Stimulated activated CD8-positive, alpha-beta memory T cell treated with anti-CD3 and anti-CD28 coated beads, Interleukin-7, amount 100 ng/mL, for 48 hours (primary cell): ENCODE results near the gene ADARB1.

ENCODE experiments used
- DNase-seq, 2 donors: peaks; one replicate each; pipeline ENCODE4 v3.0.0-alpha.2; 2020; ENCODE audit warnings: low read depth in 1 of 2; ENCODE audit errors: extremely low read depth in 1 of 2

Gene ADARB1

DNA sequence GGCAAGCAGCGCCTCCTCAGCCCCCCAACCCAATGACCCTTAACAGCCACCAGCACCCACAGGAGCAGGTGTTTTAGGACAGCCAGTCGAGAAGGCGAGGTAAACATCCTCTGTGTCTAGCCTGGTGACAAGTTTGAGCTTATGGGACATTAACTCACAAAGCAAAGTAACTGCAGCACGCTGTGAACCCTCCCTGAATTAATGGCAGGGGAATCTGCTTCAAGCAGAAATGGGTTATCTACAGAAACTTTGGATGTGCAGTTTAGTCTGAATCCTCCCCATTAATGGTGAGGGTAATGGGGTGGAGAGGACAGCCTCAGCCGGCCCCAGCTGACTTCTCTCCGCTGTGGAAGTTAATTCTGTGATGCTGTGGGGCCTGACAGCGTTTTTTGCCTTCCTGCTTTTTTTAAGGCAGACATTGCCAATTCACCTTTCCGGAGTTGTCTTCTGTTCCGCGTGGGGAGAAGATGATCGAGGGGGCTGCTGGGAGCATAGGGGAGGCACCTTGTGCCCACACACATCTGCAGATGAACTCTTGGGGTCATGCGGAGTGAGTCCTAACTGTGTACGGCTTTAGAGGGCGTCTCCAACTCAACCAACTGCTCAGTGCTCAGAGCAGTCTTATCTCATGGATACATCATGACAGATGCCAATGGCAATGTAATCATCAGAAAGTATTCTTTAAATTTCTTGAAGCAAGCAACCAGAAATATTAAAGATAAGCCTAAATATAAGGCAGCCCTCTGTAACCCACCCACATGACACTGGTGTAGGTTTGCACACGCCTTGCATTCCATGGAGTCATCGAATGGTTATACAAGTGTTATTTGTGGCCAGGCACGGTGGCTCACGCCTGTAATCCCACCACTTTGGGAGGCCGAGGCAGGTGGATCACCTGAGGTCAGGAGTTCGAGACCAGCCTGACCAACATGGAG, 172.3 kb downstream of the ADARB1 start:
- DNase-seq: no peak

DNA sequence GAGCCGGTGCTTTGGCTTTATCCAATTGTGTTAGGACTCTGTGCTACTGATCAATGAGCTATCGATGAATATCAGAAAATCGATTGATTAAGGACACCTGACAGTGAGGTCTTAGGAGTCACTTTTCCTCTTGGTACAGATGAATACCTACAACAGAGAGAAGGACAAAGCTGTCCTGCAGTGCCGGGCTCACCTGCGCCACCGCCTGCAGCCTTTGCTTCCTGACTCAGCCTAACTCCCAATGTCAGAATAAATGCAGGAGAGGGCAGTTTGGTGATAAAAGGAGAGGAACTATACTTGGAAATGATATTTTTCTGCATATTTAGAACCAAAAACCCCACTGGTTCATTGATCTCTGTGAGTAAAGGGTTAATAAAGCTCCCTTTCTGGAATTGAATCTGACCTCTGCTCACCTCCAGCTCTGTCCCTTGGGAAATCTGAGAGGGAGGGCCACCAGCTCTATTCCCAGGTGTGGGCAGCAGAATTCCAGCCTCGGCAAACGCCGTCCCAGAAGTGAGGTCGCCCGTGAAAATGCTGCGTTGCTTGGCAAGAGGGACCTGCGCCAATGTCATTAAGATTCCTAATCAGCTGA, 174.0 kb downstream of the ADARB1 start:
- no peak for DNase-seq

DNA sequence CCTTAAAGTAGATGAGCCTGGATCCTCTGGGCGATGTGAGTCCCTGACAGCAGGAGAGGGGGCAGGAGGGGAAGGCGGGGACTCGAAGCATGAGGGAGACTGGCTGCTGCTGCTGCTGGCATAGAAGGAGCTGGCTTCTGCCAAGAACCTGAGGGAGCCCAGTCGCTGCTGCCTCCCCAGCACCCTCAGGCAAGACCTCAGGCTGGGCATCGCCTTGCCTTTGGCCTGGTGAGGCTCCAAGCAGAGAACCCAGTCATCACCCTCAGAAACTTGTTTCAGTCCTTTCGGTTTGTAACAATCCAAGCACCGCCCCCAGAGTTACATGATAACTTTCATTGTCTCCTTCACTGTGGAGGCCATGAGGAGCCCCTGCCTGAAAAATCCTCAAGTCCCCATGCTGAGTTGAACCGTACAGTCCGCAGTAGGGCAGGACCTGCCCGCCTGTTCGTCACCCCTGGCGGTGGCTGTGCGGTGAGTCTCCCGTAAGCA, 174.6 kb downstream of the ADARB1 start:
- no peak for DNase-seq

- DNase-seq: no peak
Measured at GRCh38 chr21:45249626-45250025, 175.2 kb downstream of the ADARB1 start.

- DNase-seq: no peak
Measured at GRCh38 chr21:45250272-45250671, 175.9 kb downstream of the ADARB1 start.

DNA sequence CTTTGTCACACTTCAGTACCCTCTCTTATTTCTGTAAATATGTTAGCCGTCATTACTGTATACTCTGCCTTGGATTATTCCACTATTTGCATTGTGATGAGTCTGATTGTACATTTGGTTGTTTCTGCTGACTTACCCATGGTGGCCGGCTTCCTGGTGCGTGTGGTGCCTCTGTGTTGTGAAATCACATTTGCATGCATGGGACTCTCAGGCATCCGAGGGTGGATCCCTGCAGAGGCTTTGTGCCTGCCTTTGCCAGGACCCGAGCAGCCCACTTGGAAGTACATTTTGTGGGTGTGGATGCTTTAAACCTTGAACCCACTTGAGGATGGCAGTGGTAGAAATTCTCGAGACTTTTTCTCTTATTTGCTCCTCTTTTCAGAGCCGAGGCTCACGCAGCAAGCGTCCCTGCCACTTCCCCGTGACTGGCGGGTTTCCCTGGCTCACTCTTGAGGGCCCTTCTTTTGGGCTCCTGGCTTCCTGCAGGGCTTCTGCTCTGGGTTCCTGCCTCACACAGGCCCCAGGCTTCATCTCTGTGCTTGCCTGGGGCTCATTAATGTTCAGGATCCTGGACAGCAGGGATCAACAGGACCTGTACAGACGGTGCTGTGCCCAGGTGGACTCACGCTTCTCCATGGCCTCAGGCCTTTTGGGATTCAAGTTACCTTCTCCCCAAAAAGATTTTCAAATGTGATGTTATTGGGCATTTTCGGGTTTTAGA, 176.7 kb downstream of the ADARB1 start:
- DNase-seq: no peak

DNA sequence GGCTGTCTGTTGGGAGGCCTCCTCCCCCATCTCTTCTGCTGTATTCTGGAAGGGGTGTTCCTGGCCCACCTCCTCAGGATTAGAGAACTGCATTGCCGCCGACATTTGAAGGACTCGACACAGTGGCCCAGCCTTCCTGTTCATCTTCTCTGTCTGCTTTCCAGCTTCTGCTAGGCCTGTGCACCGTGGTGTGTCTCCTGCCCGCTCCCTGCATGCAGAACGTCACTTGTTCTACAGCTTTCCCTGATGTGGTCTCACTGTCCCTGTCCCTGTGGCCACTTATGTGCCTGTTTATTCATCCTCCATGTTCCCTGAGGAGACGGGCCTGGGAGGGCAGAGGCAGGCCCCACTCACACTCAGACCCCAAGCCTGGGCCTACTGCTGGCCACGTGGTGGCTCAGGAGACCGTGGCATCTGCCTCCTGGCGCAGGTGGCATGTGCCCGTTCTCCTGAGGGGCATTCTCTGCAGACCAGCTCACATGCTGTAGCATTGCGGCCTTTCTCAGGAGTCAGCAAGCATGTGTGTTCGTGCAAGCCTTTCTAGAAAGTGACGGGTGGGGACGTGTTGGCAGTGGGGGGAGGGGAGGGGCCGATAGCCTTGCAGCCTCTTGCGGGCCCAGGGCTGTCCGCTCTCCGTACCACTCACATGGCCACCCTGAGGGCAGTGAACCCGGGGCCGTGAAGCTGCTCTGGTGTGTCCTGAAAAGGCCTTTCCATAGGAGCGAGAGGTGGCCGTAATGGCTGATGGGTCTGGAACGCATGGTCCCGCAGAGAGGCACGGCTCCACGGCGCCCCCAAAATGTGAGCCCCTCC, 177.5 kb downstream of the ADARB1 start:
- DNase-seq: no peak

DNA sequence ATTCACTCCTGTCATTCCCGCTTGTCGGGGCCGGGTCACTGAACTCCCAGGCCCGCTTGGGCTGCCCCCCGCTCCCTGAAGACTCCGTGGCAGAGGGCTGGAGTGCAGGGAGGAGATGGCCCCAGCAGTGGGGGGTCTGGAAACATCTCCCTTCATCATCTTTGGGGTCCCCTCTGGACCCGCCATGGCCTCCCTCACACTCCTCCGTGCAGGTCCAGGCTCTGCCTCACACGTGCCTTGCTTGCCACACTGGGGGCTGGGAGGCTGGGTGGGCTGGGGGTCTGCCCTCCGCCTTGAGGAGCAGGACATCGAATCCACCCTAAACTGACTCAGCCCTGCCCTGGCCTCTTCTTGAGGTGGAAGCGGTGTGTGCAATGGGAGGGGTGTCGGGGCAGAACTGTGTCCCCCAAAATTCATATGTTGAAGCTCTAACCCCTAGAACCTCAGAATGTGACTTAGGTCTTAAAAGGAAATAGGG, 178.1 kb downstream of the ADARB1 start:
- no peak for DNase-seq

DNA sequence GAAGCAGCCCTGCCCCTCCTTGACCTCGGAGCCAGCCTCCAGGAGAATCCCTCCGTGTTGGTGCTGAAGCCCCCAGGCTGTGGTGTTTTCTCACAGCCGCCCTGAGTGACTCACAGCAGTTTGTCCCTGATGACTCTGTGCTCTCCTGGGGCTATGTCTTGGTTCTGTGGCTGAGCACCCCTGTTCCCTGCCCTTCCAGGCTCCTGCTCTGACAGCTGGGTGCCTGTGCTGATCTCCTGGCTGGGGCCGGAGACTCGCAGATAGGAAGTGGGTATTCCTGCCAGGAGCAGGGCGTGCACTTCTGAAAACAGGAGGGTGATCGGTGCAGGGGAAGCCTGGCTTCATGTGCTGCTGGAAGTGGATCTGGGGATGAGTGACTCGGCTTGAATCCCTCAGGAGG, 178.8 kb downstream of the ADARB1 start:
- DNase-seq: no peak

- no peak for DNase-seq
Measured at GRCh38 chr21:45253633-45254459, 179.5 kb downstream of the ADARB1 start.

DNA sequence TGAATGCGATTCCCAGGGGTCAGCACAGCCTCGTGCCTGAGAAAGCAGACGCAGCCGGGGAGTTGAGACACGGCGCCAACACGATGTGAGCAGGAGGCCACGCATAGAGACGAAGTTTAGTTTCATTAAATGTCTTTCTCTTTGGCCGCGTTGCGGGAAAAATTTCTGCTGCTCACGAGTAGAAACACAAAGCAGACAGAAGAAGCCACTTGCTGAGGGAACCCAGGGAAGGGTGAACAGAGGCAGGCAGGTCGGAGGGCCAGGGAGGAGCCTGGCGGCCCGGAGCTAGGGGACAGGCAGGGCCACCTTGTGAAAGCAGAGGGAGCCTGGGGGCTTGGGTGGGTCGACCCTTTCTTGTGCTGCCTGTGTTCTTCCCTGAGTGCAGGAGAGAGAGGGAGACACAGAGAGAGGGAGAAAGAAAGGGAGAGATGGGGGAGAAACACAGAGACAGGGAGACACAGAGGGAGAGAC, 180.1 kb downstream of the ADARB1 start:
- DNase-seq: no peak

DNA sequence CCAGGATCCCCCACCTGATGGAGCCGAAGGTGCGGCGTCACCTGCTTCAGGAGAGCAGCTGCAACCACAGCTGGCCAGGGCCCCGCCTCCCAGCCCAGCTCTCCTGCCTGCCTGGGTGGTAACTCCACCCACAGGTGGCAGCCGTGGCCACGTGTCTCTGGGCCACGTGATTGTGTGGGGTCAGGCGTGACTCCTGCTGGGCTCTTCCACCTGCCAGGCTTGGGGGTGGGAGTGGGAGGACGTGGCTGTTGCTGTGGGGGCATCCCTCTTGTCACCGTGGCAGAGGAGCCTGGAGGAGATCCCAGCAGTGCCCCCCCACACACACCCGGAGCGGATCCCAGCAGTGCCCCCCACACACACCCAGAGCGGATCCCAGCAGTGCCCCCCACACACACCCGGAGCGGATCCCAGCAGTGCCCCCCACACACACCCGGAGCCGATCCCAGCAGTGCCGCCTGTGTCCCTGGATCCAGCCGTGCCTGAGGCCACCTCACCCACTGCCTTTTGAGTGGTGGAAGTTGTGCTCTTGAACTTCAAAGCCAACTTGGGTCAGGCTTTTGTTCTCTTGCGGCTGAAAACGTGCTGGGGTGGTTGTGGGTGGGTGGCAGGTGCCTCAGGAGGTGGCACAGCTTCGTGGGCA, 181.1 kb downstream of the ADARB1 start:
- no peak for DNase-seq

- DNase-seq: no peak
Measured at GRCh38 chr21:45256021-45256911, 181.9 kb downstream of the ADARB1 start.

DNA sequence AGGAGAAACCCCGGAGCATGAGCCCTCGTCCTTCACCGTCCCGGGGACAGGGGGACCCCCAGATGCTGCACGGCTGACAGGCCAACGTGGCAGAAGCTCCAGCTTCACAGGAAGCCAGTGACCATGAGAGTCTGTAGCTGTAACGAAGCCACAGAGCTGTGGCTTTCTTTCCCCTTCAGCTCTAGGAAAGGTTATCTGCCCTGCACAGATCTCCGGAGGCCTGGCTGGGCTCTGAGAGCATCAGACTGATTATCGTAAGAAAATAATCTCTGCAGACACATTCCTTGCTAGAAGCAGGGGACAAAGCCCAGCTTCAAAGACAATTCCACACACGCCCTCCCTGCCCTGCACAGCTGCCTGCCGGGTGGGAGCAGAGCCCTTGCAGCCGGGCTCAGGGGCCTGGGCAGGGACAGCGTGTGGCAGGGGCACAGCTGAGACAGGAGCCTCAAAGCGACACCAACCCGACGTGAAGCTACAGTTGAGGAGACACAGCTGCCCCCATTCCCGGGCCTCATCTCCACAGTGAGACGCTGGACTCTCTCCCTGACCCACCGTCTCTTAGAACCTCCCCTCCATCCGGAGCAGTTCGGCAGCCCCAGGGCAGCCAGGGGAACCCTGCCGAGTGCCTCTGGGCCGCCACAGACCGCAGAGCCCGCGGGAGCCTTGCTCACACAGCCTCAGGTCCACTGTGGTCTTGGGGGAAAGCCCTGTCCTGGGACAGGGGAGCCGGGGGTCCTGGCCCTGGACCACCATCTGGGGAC, 182.7 kb downstream of the ADARB1 start:
- DNase-seq: no peak

- no peak for DNase-seq
Measured at GRCh38 chr21:45257673-45258341, 183.4 kb downstream of the ADARB1 start.

- DNase-seq: no peak
Measured at GRCh38 chr21:45258466-45258865, 184.1 kb downstream of the ADARB1 start.
